Astrocyte (in vitro differentiated cells and primary cell): Measurements from ENCODE around the gene TAF3.

Experiments used
- CTCF ChIP-seq: IDR thresholded peaks from 2 replicates; pipeline ENCODE4 v1.5.1; 2011; ENCODE audit warnings: low read depth, mild to moderate bottlenecking, inconsistent platforms, low read length, moderate library complexity; ENCODE audit not compliant: insufficient read depth
- EZH2 ChIP-seq: IDR thresholded peaks from 2 replicates; pipeline ENCODE4 v1.6.1; 2012; ENCODE audit warnings: mild to moderate bottlenecking, low read length, inconsistent platforms; ENCODE audit not compliant: insufficient read depth

GRCh38 chr10:7802606-7803005 is 15.7 kb upstream of the TAF3 start:
- TF ChIP-seq CTCF (no peak), EZH2 (no peak)
